ENCODE data around the gene RAB1A.
A peak's percentile ranks its signal among the peaks of the same experiment; 100 is the strongest.

Gene RAB1A

GRCh38 chr2:65085148-65085547, 44.8 kb downstream of the RAB1A start:
- no peak for DNase-seq

- no peak for DNase-seq
These were observed 48.6 kb downstream of the RAB1A start for GRCh38 chr2:65081232-65081685.

GRCh38 chr2:65079017-65079416, 50.9 kb downstream of the RAB1A start:
- no peak for DNase-seq

GRCh38 chr2:65077898-65078297, 52.0 kb downstream of the RAB1A start:
- no peak for DNase-seq

GRCh38 chr2:65076345-65076710, 53.6 kb downstream of the RAB1A start:
- no peak for DNase-seq

- DNase-seq, result no peak
These were observed 54.1 kb downstream of the RAB1A start for GRCh38 chr2:65075605-65076344.

- DNase-seq, result no peak
These were observed 54.7 kb downstream of the RAB1A start for GRCh38 chr2:65075176-65075575.

GRCh38 chr2:65073879-65074565, 55.9 kb downstream of the RAB1A start:
- no peak for DNase-seq

- DNase-seq, result no peak
These were observed 57.5 kb downstream of the RAB1A start for GRCh38 chr2:65072181-65072970.

- no peak for DNase-seq
These were observed 58.3 kb downstream of the RAB1A start for GRCh38 chr2:65071499-65072180.

GRCh38 chr2:65070856-65071255, 59.0 kb downstream of the RAB1A start:
- no peak for DNase-seq

- DNase-seq, result no peak
These were observed 59.6 kb downstream of the RAB1A start for GRCh38 chr2:65070172-65070830.

GRCh38 chr2:65069439-65069824, 60.5 kb downstream of the RAB1A start:
- DNase-seq, result no peak

- no peak for DNase-seq
These were observed 61.9 kb downstream of the RAB1A start for GRCh38 chr2:65067806-65068553.

- peak; percentile 72 for DNase-seq
These were observed 65.0 kb downstream of the RAB1A start for GRCh38 chr2:65064728-65065552.

- no peak for DNase-seq
These were observed 66.8 kb downstream of the RAB1A start for GRCh38 chr2:65062843-65063825.

GRCh38 chr2:65061910-65062339, 68.0 kb downstream of the RAB1A start:
- DNase-seq, result no peak

- no peak for DNase-seq
These were observed 68.6 kb downstream of the RAB1A start for GRCh38 chr2:65061146-65061909.

- DNase-seq, result no peak
These were observed 70.8 kb downstream of the RAB1A start for GRCh38 chr2:65059071-65059470.

Measured in CD4-positive, alpha-beta T cell treated with Interleukin-17A for 1 hour (primary cell).